Right lobe of liver (tissue), 4 donors: ENCODE data around the gene PPP1R1A.
A peak's percentile ranks its signal among the peaks of the same experiment; 100 is the strongest.

Experiments used
- CTCF ChIP-seq, 4 donors: fragments of 200-600 bp in 3 of 4; fragments of 450-650 bp in 1 of 4; IDR thresholded peaks; one replicate each; pipeline versions ENCODE4 v1.5.1 to v1.8.0; 2016 to 2022; ENCODE audit warnings: antibody characterized with exemption in 4 of 4, mild to moderate bottlenecking in 2 of 4
- POLR2A ChIP-seq: fragments of 450-650 bp; IDR thresholded peaks from one replicate; pipeline ENCODE4 v1.6.1; 2017; ENCODE audit warnings: antibody characterized with exemption, mild to moderate bottlenecking
- donor health status: DM: no; HTN: no; CAD: no.
- donor health status: DM: no; HTN: no; CAD: no.
- donor health status: DM: no; HTN: yes; CAD: no.

GRCh38 chr12:54596526-54596946 is 8.1 kb upstream of the PPP1R1A start:
- peak; percentile 62 to 93 (median 92) for TF ChIP-seq CTCF (IDR thresholded peaks at IDR 0.05)
- TF ChIP-seq POLR2A, result no peak
